Thyroid gland (tissue), 4 donors: ENCODE results near the gene TAX1BP1.

Experiments
- CTCF ChIP-seq, 6 experiments: fragments of 200-600 bp in 3 of 6; fragments of 450-650 bp in 3 of 6; sonication (generic) in 3 of 6; IDR thresholded peaks; one replicate each; pipeline ENCODE4 v1.5.1; 2016 to 2019; ENCODE audit warnings: antibody characterized with exemption in 6 of 6, mild to moderate bottlenecking in 2 of 6, inconsistent platforms in 1 of 6, moderate library complexity in 1 of 6
- POLR2A ChIP-seq, 2 donors: fragments of 450-650 bp; IDR thresholded peaks; one replicate each; pipeline ENCODE4 v1.6.1; 2017; ENCODE audit warnings: antibody characterized with exemption in 2 of 2, mild to moderate bottlenecking in 2 of 2, moderate library complexity in 1 of 2

- TF ChIP-seq CTCF (IDR thresholded peaks at IDR 0.05) = no peak
- TF ChIP-seq POLR2A (IDR thresholded peaks at IDR 0.05) = no peak
Observed at GRCh38 chr7:27795977-27796376, 56.0 kb downstream of the TAX1BP1 start.
